ENCODE data around the gene MTMR3. TPM values are rescaled to one million over a fixed set of nuclear protein-coding genes. Genes with fewer than 3 reads are reported as not detected.

The MTMR3 gene
- total and polyA plus RNA-seq, 8 donors = 15.5 to 32.5 (median 20.2) TPM

DNA sequence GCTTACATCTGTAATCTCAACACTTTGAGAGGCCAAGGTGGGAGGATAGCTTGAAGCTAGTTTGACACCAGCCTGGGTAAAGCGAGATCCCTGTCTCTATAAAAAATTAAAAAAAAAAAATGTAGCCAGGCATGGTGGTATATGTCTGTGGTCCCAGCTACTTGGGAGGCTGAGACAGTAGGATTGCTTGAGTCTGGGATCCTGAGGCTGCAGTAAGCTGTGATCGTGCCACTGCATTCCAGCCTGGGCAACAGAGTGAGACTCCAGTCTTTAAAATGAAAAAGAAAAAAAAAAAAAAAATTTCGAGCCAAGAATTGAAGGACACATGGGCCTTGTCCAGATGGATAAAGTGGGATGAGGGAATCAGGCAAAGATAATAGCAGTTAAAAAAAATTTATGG is 62.5 kb downstream of the MTMR3 start:
- 63 to 69% methylated on average over 3 of the region's 3 CpGs for WGBS, 2 donors
- FAIRE-seq (no peak), DNase-seq (no peak), ATAC-seq (no peak)
- Histone ChIP-seq H3K4me1 (peaks cover 9 to 29% (median 22%) of the 10 kb centered on the region in 3 donors), H3K27ac (no peak overlapping the region), H3K9me3 (no peaks in the 10 kb centered on the region), H3K27me3 (no peaks in the 10 kb centered on the region), H3K36me3 (no peaks in the 10 kb centered on the region), H3K4me3 (no peak overlapping the region)
- TF ChIP-seq, protein P1, sequence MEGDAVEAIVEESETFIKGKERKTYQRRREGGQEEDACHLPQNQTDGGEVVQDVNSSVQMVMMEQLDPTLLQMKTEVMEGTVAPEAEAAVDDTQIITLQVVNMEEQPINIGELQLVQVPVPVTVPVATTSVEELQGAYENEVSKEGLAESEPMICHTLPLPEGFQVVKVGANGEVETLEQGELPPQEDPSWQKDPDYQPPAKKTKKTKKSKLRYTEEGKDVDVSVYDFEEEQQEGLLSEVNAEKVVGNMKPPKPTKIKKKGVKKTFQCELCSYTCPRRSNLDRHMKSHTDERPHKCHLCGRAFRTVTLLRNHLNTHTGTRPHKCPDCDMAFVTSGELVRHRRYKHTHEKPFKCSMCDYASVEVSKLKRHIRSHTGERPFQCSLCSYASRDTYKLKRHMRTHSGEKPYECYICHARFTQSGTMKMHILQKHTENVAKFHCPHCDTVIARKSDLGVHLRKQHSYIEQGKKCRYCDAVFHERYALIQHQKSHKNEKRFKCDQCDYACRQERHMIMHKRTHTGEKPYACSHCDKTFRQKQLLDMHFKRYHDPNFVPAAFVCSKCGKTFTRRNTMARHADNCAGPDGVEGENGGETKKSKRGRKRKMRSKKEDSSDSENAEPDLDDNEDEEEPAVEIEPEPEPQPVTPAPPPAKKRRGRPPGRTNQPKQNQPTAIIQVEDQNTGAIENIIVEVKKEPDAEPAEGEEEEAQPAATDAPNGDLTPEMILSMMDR (IDR thresholded peaks at IDR 0.05) = no peak
- intact Hi-C loops (cut with DNase I) = no loop called here

DNA sequence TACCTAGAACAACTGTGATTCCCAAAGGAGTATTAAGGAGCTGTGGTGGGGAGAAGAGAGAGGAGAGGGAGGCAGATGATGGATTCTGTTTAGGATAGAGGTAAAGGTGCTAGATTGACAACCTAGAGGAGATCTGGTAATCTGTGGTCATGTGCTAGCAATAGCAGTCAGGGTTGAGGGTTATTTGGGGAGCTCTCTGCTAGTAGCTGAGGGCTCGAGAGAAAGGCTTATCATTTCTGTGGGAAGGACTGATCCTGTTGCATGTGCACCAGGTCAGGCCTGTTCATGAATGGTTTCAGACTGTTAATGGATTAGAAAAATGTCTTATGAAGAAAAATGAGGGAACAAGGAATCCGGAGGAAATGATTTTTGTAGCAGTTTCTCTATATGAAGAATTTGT is 63.2 kb downstream of the MTMR3 start:
- H3K4me1 ChIP-seq = peaks cover 12 to 32% (median 28%) of the 10 kb centered on the region in 3 donors
- 20 to 24% methylated on average over 2 of the region's 2 CpGs for WGBS, 2 donors
- DNase-seq = no peak
- no peaks in the 10 kb centered on the region for H3K36me3 ChIP-seq
- ATAC-seq = peak in 2 of 4 donors; percentile 43 to 53
- no peak for FAIRE-seq
- no peak overlapping the region for H3K4me3 ChIP-seq
- no peak overlapping the region for H3K27ac ChIP-seq
- no peaks in the 10 kb centered on the region for H3K9me3 ChIP-seq
- intact Hi-C loops (cut with DNase I) = no loop called here
- H3K27me3 ChIP-seq = no peaks in the 10 kb centered on the region
- TF ChIP-seq, protein P1 (IDR thresholded peaks at IDR 0.05) = no peak

DNA sequence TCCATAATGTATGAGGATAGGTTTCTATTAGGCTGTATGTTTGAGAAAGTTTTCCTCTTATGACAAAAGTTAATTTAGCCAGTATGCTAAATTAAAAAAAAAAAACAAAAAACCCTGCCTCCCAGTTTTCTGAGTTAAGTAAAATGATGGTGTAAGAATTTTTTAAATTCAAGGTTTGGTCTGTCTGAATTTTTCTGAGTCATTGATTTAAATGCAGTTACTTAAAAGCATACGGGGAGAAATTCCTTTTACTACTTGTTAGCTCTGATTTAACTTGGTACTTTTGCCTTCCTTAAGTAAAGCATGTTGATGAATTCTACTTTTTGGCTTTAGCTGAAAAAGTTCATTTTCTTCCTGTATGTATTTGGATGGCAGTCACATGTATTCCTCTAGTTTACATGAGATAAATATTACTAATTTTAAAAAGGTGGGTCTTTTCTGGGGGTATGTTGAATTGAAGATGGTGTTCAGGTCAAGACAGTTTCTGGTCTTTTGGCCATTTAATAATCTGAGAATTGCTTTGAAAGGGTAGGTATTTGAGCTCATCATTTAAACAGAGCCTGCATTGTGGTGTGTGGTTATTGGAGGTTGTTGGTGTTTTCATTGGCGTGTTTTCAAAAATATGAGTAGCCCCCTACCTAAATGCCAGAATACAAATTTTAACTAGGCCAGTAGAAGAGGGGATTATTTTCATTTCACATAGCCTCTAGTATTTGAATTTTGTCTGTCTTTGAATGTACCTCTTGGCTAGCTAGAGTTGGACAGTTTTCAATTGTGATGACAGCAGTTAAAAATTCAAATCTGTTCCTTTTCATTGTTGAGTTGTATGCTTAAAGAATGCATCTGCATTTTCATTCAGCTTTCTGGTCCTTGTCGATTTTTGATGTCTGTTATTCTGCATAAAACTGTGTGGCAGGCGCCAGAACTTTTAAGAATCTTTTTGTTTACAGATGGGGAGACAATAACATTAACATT is 64.7 kb downstream of the MTMR3 start:
- peak; percentile 29 for FAIRE-seq

DNA sequence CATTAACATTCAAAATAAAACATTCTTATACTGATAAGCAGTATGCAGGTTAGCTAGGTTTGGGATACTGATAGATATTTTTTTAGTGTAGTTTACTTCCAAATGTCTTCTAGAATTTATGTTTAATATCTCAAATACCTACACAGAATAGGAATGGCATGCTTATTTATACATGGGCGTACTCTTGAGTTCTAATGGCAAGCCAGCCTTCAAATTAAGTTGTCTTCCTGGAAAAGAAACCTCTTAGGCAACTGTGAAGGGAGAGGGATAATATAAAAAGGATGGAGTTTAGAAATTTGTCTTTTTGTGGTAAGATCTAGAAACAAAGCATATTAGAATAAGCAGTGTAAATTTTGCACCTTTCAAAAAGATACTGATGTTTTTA is 65.4 kb downstream of the MTMR3 start:
- intact Hi-C loops (cut with DNase I) = no loop called here
- H3K27ac ChIP-seq = no peak overlapping the region
- H3K9me3 ChIP-seq = no peaks in the 10 kb centered on the region
- no peak overlapping the region for H3K4me3 ChIP-seq
- no peak for ATAC-seq
- no peaks in the 10 kb centered on the region for H3K36me3 ChIP-seq
- FAIRE-seq = no peak
- WGBS, 2 donors = 59 to 83% methylated on average over 1 of the region's 1 CpG
- TF ChIP-seq, protein P1 (IDR thresholded peaks at IDR 0.05) = no peak
- no peaks in the 10 kb centered on the region for H3K27me3 ChIP-seq
- no peak for DNase-seq
- H3K4me1 ChIP-seq = peaks cover 16 to 39% (median 28%) of the 10 kb centered on the region in 3 donors

More for the DNA sequence above, 64.7 kb downstream of the MTMR3 start:
- ATAC-seq (peak in 1 of 4 donors; percentile 29), DNase-seq (no peak)
- Histone ChIP-seq H3K4me3 (no peak overlapping the region), H3K9me3 (no peaks in the 10 kb centered on the region), H3K27me3 (no peaks in the 10 kb centered on the region), H3K27ac (no peak overlapping the region), H3K36me3 (no peaks in the 10 kb centered on the region), H3K4me1 (peaks cover 16 to 39% (median 28%) of the 10 kb centered on the region in 3 donors)
- WGBS, 2 donors = 61 to 70% methylated on average over 4 of the region's 4 CpGs
- TF ChIP-seq, protein P1 (IDR thresholded peaks at IDR 0.05) = no peak
- intact Hi-C loops (cut with DNase I) = no loop called here

DNA sequence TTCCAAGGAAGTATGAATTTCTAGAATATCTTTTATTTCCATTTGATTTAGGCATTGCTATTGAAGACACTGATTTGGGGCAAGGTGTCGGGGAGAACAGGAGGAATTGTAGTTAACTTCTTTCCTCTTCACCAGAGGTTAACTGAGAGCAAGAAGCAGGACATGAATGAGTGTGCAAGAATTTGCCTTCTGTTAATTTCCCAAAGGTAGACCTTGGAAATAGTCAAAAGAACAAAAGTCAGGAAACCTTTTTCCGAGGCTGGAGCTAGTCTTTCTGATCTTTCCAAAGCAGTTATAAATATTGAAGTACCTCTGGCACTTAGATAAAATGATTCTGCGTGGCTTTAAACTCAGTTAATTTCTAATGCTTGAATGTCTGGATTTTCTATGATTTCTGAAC is 66.9 kb downstream of the MTMR3 start:
- 38 to 40% methylated on average over 3 of the region's 3 CpGs for WGBS, 2 donors

More for the DNA sequence above, 66.9 kb downstream of the MTMR3 start:
- Histone ChIP-seq H3K4me3 (no peak overlapping the region), H3K9me3 (no peaks in the 10 kb centered on the region), H3K27me3 (no peaks in the 10 kb centered on the region), H3K36me3 (no peaks in the 10 kb centered on the region), H3K27ac (no peak overlapping the region), H3K4me1 (peaks cover 16 to 32% (median 24%) of the 10 kb centered on the region in 3 donors)
- peak in 2 of 4 donors; percentile 50 to 57 for ATAC-seq
- intact Hi-C loops (cut with DNase I) = no loop called here
- TF ChIP-seq, protein P1 (IDR thresholded peaks at IDR 0.05) = no peak
- no peak for FAIRE-seq
- no peak for DNase-seq
